ENCODE measurements around the gene LCORL. TPM values are rescaled to one million over a fixed set of nuclear protein-coding genes. Genes with fewer than 3 reads are reported as not detected.

Gene LCORL
- total and polyA plus RNA-seq, 12 donors = 2.6 to 28.8 (median 16.2) TPM

- Histone ChIP-seq H3K36me3 (replicated peaks in 1 of 2) (no peaks in the 10 kb centered on the region), H3K4me3 (no peak overlapping the region), H3K27ac (no peak overlapping the region), H3K27me3 (no peaks in the 10 kb centered on the region), H3K9me3 (replicated peaks in 1 of 3) (no peaks in the 10 kb centered on the region), H3K4me1 (replicated peaks in 1 of 2) (no peaks in the 10 kb centered on the region)
- no peak for TF ChIP-seq CTCF (IDR thresholded peaks at IDR 0.05)
- DNase-seq = no peak
- intact Hi-C loops (cut with DNase I) = no loop called here
- WGBS, 4 donors = 60 to 67% (median 64%) methylated on average over 2 of the region's 2 CpGs
Observed at GRCh38 chr4:17898553-17899055, 123.0 kb downstream of the LCORL start.

- no peaks in the 10 kb centered on the region for H3K27me3 ChIP-seq
- intact Hi-C loops (cut with DNase I) = no loop called here
- 94 to 98% (median 96%) methylated on average over 3 of the region's 3 CpGs for WGBS, 4 donors
- H3K27ac ChIP-seq = no peak overlapping the region
- DNase-seq = no peak
- no peaks in the 10 kb centered on the region for H3K9me3 ChIP-seq (replicated peaks in 1 of 3)
- TF ChIP-seq CTCF (IDR thresholded peaks at IDR 0.05) (no peak), POLR2A (IDR thresholded peaks at IDR 0.05) (no peak)
- no peaks in the 10 kb centered on the region for H3K4me1 ChIP-seq (replicated peaks in 1 of 2)
- no peaks in the 10 kb centered on the region for H3K36me3 ChIP-seq (replicated peaks in 1 of 2)
- H3K4me3 ChIP-seq = no peak overlapping the region
Observed at GRCh38 chr4:17895481-17895880, 126.1 kb downstream of the LCORL start.

GRCh38 chr4:17894421-17894820 is 127.1 kb downstream of the LCORL start:
- 84 to 89% (median 87%) methylated on average over 3 of the region's 3 CpGs for WGBS, 4 donors
- intact Hi-C loops (cut with DNase I) = no loop called here
- no peak overlapping the region for H3K27ac ChIP-seq
- no peaks in the 10 kb centered on the region for H3K36me3 ChIP-seq (replicated peaks in 1 of 2)
- no peaks in the 10 kb centered on the region for H3K4me1 ChIP-seq (replicated peaks in 1 of 2)
- H3K4me3 ChIP-seq = no peak overlapping the region
- H3K9me3 ChIP-seq (replicated peaks in 1 of 3) = no peaks in the 10 kb centered on the region
- DNase-seq = no peak
- no peak for TF ChIP-seq CTCF (IDR thresholded peaks at IDR 0.05)
- no peak for TF ChIP-seq POLR2A (IDR thresholded peaks at IDR 0.05)
- H3K27me3 ChIP-seq = no peaks in the 10 kb centered on the region

GRCh38 chr4:17889692-17890091 is 131.9 kb downstream of the LCORL start:
- 92 to 96% (median 93%) methylated on average over 1 of the region's 1 CpG for WGBS, 4 donors
- no peak for DNase-seq
- intact Hi-C loops (cut with DNase I) = no loop called here
- H3K27ac ChIP-seq = no peak overlapping the region
- H3K36me3 ChIP-seq (replicated peaks in 1 of 2) = no peaks in the 10 kb centered on the region
- no peaks in the 10 kb centered on the region for H3K4me1 ChIP-seq (replicated peaks in 1 of 2)
- H3K27me3 ChIP-seq = no peaks in the 10 kb centered on the region
- no peak for TF ChIP-seq POLR2A (IDR thresholded peaks at IDR 0.05)
- no peak for TF ChIP-seq CTCF (IDR thresholded peaks at IDR 0.05)
- no peaks in the 10 kb centered on the region for H3K9me3 ChIP-seq (replicated peaks in 1 of 3)
- H3K4me3 ChIP-seq = no peak overlapping the region
